BJ (cell line): ENCODE results near the gene AR. TPM values are rescaled to one million over a fixed set of nuclear protein-coding genes. Genes with fewer than 3 reads are reported as not detected.

Experiments
- CTCF ChIA-PET: fragments of 350-600 bp; formaldehyde crosslinking; extraction: SDS; loops from one replicate; lab custom pipeline; 2021; ENCODE audit warnings: antibody characterized with exemption, inconsistent platforms; lab: Yijun Ruan, JAX
- POLR2A ChIA-PET: fragments of 300-600 bp; sonication (Branson Sonifier 250); formaldehyde crosslinking; extraction: SDS; loops from one replicate; lab custom pipeline; 2021; ENCODE audit warnings: antibody characterized with exemption; lab: Charles Lee
- DNase-seq: peaks from one replicate; pipeline ENCODE4 v3.0.0-alpha.2; 2011; ENCODE audit warnings: low read depth
- H3K27me3 ChIP-seq: 2 replicates; pipeline ENCODE4 v1.6.0; 2011; ENCODE audit warnings: low read length; ENCODE audit not compliant: control insufficient read depth, insufficient read depth
- H3K36me3 ChIP-seq: 2 replicates; pipeline ENCODE4 v1.5.1; 2011; ENCODE audit warnings: low read length; ENCODE audit not compliant: control insufficient read depth, insufficient read depth
- H3K4me3 ChIP-seq: 2 replicates; pipeline ENCODE4 v1.5.1; 2011; ENCODE audit warnings: low read depth, mild to moderate bottlenecking, control low read depth, low read length
- CTCF ChIP-seq: IDR thresholded peaks from 2 replicates; pipeline ENCODE4 v1.5.1; 2011; ENCODE audit warnings: low read depth, mild to moderate bottlenecking, control low read depth, inconsistent platforms, low read length, moderate library complexity; ENCODE audit not compliant: insufficient read depth
- polyA plus RNA-seq: library from polyadenylated mRNA; depleted of rRNA; stranded (reverse); fragments of >200 nt; gene quantifications from 2 replicates; pipeline ENCODE4 v1.2.3, GENCODE V29; 2011

Gene AR
- polyA plus RNA-seq, 1 experiment, result 13.9 TPM

- Histone ChIP-seq H3K27me3 (no peaks in the 10 kb centered on the region), H3K4me3 (no peak overlapping the region), H3K36me3 (no peaks in the 10 kb centered on the region)
- POLR2A ChIA-PET, result no interaction called here
- TF ChIP-seq CTCF, result no peak
- no peak for DNase-seq
- CTCF ChIA-PET, result no interaction called here
Measured at GRCh38 chrX:67684136-67684535, 140.3 kb downstream of the AR start.

GRCh38 chrX:67692246-67692645 lies 148.4 kb downstream of the AR start:
- H3K4me3 ChIP-seq, result no peak overlapping the region
- peak; percentile 31 for DNase-seq
- H3K36me3 ChIP-seq, result no peaks in the 10 kb centered on the region
- CTCF ChIA-PET, result no interaction called here
- H3K27me3 ChIP-seq, result no peaks in the 10 kb centered on the region
- POLR2A ChIA-PET, result no interaction called here
- no peak for TF ChIP-seq CTCF

- CTCF ChIA-PET, result no interaction called here
- Histone ChIP-seq H3K27me3 (no peaks in the 10 kb centered on the region), H3K4me3 (no peak overlapping the region), H3K36me3 (no peaks in the 10 kb centered on the region)
- POLR2A ChIA-PET, result no interaction called here
- peak; percentile 10 for DNase-seq
- TF ChIP-seq CTCF, result no peak
Measured at GRCh38 chrX:67693928-67694327, 150.1 kb downstream of the AR start.

- Histone ChIP-seq H3K27me3 (no peaks in the 10 kb centered on the region), H3K36me3 (peaks cover 1% of the 10 kb centered on the region; the same call in 1 of the 2 replicates), H3K4me3 (no peak overlapping the region)
- DNase-seq, result no peak
- POLR2A ChIA-PET, result no interaction called here
- TF ChIP-seq CTCF, result no peak
- CTCF ChIA-PET, result no interaction called here
Measured at GRCh38 chrX:67697452-67697851, 153.6 kb downstream of the AR start.

GRCh38 chrX:67700602-67701001 lies 156.8 kb downstream of the AR start:
- ChIA-PET CTCF (no interaction called here), POLR2A (no interaction called here)
- no peak for TF ChIP-seq CTCF
- Histone ChIP-seq H3K36me3 (peaks cover 1% of the 10 kb centered on the region; the same call in 1 of the 2 replicates), H3K4me3 (no peak overlapping the region), H3K27me3 (no peaks in the 10 kb centered on the region)
- no peak for DNase-seq
